COR-L47 (cell line): Measurements from ENCODE around the gene MAVS.
"Not testable (repeated sequence)": the region's sequence is repeated elsewhere in the genome, so short reads cannot be mapped to it uniquely, and the experiment has no call there.

Experiments used
- DNase-seq: peaks from one replicate; lab custom pipeline; 2025; lab: John Stamatoyannopoulos, UW

MAVS gene

DNA sequence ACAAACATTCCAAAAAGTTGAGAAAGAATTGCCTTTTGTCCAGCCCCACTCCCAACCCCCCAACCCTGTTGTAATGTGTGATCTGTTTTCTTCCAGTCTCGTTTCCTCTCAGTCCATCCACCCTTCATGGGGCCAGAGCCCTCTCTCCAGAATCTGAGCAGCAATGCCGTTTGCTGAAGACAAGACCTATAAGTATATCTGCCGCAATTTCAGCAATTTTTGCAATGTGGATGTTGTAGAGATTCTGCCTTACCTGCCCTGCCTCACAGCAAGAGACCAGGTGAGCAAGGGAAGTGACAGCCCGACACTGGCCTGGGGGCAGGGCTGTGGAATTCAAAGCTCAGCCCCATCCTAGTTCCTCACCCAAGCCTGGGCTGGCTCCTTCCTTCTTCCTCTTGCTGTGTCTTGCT is 7.8 kb downstream of the MAVS start:
- no peak for DNase-seq

DNA sequence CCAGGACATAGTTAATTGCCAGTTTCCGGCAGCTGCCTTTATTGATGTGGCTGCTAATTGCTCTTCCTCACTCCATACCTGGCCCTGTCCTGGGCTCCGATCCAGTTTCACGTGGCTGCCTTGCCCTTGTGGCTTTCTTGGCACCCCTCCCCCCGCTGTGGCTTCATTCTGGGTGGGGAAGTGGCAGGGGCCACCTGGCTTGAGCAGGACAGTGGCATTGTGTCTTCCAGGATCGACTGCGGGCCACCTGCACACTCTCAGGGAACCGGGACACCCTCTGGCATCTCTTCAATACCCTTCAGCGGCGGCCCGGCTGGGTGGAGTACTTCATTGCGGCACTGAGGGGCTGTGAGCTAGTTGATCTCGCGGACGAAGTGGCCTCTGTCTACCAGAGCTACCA is 10.8 kb downstream of the MAVS start:
- DNase-seq, result peak; percentile 92

DNA sequence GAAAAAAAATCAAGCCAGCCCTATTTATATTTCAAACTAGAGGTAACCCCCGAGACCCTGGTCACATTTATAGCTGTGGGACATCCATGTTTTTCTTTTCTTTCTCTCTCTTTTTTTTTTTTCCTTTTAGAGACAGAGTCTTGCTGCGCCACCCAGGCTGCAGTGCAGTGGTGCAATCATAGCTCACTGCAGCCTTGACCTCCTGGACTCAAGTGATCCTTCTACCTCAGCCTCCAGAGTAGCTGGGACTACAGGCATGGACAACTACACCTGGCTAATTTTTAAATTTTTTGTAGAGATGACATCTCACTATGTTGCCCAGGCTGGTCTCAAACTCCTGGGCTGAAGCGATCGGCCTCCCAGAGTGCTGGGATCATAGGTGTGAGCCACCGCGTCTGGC is 12.1 kb downstream of the MAVS start:
- DNase-seq, result no peak

DNA sequence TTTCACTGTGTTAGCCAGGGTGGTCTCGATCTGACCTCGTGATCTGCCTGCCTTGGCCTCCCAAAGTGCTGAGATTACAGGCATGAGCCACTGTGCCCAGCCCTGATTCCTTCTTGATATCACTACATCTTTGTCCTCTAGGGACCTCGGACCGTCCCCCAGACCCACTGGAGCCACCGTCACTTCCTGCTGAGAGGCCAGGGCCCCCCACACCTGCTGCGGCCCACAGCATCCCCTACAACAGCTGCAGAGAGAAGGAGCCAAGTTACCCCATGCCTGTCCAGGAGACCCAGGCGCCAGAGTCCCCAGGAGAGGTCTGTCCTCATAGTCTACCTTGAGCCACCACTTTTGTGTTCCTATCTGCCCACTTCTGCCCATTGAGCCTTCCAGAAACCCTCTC is 14.6 kb downstream of the MAVS start:
- DNase-seq, result no peak

DNA sequence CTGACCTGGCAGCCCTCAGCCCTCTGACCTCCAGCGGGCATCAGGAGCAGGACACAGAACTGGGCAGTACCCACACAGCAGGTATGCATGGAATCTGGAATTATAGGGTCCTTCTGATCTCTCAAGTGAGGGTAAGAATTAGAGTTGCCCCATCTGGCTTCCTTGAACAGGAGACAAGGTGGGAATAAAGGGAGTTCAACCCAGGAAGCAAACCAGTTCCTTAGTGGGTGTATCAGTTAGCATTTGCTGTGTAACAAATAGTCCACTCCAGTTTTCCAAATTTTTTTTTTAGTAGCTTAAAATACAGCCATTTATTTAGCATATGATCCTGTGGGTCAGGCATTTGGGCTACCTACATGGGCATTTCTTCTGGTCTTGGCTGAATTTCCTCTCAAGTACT is 15.7 kb downstream of the MAVS start:
- DNase-seq, result no peak

DNA sequence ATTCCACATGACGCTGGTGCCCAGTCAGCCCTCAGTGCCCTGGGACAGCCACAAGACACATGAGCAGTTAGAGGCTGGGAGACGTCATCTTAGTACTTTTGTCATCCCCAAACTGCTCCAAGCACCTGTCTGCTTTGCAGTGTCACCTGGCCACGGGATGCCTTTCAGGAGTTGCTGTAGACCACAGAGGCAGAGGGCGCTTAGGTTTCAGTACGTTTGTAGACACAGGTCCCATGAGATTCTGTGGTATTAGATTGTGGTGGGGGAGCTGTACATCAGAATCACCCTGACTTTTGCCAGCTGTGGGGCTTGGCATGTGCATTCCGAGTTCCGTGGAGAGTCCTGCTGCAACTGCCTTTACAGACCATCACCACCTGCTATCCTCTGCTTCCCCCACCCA is 16.7 kb downstream of the MAVS start:
- no peak for DNase-seq

DNA sequence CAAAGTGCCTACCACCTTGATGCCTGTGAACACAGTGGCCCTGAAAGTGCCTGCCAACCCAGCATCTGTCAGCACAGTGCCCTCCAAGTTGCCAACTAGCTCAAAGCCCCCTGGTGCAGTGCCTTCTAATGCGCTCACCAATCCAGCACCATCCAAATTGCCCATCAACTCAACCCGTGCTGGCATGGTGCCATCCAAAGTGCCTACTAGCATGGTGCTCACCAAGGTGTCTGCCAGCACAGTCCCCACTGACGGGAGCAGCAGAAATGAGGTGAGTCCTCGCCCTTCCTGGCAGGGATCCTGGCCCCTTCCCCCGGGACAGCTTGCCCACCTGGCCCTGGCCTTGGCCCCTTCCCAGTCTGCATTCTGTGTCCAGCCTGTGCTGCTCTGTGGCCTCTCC is 17.9 kb downstream of the MAVS start:
- no peak for DNase-seq

DNA sequence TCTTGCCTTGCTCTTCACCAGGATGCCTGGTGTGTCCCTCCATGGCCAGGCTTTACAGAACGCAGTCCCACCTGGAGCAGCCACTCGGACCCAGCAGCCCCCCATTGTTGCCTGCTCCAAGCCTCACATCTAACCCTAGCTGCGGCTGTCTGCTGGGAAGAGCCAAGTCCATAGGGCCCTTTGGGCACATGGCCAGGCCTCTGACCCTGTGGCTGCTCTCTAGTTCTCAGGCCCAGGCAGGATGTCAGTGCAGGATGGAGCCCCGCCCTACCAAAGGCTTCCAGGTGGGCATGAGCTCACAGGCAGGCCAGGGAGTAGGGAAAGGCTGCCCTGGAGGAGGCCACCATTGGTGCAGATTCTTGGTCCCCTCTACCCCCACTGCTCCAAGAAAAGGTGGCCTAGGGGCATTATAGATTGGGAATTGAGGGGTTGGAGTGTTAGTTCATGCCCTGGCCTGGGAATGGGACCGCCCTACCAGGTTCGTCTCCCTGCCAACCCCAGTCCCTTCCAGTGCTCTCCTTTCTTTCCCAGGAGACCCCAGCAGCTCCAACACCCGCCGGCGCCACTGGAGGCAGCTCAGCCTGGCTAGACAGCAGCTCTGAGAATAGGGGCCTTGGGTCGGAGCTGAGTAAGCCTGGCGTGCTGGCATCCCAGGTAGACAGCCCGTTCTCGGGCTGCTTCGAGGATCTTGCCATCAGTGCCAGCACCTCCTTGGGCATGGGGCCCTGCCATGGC is 18.7 kb downstream of the MAVS start:
- no peak for DNase-seq

DNA sequence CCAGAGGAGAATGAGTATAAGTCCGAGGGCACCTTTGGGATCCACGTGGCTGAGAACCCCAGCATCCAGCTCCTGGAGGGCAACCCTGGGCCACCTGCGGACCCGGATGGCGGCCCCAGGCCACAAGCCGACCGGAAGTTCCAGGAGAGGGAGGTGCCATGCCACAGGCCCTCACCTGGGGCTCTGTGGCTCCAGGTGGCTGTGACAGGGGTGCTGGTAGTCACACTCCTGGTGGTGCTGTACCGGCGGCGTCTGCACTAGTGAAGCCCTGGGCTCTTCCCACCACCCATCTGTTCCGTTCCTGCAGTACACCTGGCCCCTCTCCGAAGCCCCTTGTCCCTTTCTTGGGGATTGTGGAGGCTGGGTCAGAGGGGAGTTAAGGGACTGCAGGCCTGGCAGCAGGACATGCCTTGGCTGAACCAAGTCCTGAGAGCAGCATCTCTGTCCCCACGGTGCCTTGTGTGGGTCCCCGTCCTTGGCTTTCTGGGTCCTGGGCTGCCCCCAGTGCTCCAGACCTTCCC is 19.3 kb downstream of the MAVS start:
- no peak for DNase-seq

DNA sequence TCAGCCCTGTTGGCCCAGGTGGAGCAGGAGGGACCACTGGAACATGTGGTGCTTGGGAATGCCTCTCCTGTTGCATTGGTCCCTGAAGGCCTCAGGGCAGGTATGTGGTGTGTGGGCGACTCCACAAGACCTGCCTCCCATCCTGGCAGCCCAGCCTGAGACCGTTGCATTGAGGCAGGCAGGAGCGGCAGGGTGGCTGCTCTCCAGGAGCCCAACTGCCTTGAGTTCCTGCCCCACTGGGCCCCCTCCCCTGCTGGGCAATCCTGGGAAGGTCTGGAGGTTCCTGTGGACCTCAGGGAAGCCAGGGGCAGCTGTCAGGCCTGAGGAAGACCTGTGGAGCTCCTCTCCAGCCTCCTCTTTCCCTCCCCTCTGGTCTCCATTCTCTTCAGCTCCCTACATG is 19.8 kb downstream of the MAVS start:
- DNase-seq, result no peak

DNA sequence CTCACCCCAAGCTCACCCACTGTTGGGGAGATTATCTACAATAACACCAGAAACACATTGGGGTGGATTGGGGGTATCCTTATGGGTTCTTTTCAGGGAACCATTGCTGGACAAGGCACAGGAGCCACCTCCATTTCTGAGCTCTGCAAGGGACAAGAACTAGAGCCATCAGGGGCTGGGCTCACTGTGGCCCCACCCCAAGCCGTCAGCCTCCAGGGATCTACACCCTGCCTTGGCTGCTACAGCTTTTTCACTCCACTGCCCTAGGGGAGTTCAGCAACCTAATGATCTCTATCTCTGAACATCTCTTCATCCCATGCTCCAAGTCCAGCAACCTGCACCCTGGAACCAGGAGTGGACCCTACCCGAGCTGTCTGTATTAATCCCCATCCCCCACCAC is 21.2 kb downstream of the MAVS start:
- no peak for DNase-seq

DNA sequence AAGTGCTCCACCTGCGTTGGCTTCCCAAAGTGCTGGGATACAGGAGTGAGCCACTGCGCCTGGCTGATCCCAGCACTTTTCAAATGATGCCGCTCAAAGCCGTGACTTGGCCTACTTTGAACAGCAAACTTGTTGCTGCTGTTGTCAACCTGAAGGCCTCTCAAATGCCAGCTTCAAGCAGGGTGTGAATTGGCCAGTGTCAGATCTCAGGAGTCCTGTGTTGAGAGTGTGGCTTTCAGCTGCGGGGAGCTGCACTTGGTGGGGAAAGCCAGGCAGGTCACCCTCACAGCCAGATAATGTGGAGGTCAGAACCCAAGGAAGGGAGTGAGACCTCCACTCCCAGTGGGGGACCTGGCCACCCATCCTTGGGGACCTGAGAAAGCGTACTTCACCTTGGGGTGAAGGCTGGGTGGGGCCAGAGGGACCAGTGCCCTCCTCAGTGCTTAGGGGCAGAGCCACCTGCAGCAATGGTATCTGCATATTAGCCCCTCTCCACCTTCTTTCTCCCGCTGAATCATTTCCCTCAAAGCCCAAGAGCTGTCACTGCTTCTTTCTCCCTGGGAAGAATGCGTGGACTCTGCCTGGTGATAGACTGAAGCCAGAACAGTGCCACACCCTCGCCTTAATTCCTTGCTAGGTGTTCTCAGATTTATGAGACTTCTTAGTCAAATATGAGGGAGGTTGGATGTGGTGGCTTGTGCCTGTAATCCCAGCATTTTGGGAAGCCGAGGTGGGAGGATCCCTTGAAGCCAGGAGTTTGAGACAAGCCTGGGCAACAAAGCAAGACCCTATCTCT is 23.4 kb downstream of the MAVS start:
- DNase-seq, result no peak

DNA sequence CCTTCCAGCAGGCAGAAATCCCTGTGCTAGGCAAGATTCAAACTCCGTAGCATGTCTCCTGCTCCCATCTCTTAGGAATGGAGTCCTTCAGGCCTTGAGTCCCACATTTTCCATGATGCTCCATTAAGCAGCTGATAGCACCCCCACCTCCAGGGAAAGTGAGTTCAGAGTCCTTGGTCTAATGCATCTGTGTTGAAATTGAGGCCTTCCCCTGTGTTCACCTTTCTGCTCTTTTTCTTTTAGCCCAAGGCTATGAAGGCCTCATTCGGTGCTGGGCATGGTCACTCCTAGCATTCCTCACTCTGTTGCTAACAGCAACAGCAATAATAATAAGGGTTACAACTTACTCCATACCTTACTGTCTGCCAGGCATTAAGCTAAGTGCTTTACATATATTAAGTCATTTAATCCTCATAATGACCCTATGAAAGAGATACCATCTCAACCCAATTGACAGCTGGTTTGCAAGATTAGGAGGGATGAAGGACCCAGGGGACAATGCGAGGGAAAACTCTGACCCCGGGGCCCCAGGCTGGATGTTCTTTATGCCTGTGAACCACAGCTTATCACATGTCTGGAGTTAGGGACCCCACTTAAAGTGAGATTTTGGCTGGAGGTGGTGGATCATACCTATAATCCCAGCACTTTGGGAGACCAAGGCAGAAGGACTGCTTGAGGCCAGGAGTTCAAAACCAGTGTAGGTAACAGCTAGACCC is 25.1 kb downstream of the MAVS start:
- no peak for DNase-seq

DNA sequence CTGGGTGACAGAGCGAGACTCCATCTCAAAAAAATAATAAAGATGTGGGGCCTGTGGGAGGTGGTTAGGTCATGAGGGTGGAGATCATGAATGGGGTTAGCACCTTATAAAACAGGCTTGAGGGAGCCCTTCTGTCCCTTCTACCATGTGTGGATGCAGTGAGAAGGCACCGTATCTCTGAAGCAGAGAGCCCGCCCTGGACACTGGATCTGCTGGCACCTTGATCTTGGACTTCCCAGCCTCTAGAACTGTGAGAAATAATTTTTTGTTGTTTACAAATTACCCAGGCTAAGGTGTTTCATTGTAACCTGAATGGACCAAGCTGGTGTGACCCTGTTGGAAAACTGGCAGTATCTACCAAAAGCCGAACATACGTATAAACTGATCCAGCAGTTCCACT is 26.9 kb downstream of the MAVS start:
- DNase-seq, result no peak

DNA sequence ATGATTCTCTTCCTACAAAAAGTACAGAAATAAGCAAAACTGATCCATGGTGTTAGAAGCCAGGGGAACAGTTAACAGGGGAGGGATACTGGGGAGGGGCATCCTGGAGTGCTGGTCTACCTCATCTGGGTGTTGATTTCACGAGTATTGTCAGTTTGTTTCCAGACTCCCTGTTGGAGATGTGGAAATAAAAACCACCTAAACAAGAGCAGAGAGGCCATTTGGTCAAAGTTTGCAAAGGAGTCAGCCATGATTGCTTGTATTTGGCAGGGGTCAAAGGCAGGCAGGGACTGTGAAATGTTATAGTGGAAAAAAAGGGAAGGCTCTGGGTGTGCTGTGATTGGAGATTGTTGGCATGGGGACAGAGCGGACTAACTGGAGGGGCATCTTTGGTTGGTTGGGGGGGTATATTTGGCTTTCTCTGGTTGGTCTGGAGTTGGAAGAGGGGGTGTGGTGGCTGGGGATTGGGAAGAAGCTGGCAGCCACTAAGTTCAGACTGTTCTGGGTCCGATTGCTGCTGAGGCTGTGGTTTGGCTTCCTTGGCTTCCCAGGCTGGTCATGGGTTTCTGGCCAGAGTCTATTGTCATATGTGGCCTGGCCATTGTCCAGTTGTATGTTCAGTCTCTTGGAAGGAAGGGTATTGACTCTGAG is 27.7 kb downstream of the MAVS start:
- DNase-seq, result no peak

DNA sequence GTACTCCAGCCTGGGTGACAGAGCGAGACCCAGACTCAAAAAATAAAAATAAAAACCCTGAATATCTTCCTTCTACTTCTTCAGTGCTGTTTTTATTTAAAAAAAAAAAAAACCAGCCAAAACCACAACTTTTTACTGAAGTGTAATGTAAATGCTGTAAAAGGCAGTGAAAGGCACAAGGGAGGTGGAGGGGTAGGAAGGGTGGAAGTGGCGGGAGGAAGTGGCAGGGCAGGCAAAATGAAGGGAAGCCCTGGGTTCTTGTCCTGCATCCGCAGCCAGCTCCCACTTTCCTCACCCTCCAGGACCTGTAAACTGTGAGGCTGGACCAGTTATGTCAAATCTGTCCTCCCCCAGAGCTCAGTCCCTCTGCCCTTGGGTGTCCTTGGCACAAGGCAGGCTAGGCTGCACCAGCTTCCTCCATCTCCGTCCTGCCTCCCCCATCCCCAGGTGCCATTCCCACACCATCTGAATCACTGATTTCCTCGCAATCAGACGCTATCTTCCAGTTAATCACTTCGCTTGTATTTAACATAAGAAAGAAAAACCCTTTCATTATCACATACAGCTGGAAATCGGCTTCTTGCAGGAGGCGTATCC is 28.8 kb downstream of the MAVS start:
- DNase-seq, result no peak

DNA sequence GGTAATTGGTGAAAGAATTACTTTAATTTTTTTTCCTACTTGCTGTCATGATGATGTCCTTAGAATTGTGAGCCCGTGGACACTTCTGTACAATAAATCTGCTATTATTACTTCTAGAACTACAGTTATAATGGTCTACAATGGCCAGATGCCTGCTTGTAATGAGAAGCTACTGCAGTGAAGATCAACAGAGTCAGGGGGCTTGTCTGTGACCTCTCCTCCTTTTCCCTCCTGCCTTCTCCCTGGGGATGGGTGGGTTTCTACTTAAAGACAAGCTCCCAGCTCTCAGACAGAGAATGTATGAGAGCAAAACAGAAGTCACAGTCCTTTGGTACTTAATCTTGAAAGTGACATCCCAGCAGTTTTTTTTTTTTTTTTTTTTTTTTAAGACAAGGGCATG is 29.4 kb downstream of the MAVS start:
- no peak for DNase-seq

DNA sequence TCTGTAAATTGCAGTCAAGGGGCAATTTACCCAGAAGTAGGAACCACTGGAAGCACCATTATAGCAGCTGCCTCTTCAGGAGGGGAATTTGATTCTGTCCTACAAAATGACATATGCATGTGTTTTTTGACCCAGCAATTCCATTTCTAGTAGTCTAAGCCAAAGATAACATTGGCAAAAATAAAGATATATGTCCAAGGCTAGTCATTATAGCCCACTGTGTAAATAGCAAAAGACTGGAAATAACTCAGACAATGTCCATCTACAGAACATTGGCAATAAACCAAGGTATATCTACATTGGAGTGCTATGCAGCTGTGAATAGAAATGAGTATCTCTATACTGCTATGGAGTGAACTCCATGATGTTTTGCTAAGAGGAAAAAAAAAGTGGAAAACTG is 30.0 kb downstream of the MAVS start:
- no peak for DNase-seq

DNA sequence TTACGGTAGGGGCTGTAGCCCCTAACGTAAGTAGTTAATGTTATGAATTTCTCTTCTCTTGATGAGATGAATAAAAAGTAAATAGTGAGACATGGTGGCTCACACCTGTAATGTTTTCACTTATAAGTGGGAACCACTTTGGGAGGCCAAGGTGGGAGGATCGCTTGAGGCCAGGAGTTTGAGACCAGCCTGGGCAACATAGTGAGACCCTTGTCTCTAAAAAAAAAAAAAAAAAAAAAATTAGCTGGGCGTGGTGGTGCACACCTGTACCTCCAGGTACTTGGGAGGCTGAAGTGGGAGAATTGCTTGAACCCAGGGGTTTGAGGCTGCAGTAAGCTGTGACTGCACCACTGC is 32.3 kb downstream of the MAVS start:
- DNase-seq, result not testable (repeated sequence)

DNA sequence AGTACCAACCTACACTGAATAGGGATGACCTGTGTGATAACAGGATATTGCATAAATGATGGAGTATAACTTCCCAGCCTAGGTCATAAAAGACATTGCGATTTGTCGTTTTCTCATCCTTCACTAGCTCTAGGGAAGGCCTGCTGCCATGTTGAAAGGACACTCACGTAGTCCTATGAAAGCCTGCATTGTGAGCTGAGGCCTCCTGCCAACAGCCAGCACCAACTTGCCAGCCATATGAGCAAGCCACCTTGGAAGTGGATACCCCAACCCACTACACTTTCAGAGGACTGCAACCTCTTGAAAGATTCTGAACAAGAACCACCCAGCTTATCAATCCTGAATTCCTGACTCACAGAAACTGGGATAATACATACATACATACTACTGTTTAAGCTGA is 39.1 kb downstream of the MAVS start:
- DNase-seq, result no peak

DNA sequence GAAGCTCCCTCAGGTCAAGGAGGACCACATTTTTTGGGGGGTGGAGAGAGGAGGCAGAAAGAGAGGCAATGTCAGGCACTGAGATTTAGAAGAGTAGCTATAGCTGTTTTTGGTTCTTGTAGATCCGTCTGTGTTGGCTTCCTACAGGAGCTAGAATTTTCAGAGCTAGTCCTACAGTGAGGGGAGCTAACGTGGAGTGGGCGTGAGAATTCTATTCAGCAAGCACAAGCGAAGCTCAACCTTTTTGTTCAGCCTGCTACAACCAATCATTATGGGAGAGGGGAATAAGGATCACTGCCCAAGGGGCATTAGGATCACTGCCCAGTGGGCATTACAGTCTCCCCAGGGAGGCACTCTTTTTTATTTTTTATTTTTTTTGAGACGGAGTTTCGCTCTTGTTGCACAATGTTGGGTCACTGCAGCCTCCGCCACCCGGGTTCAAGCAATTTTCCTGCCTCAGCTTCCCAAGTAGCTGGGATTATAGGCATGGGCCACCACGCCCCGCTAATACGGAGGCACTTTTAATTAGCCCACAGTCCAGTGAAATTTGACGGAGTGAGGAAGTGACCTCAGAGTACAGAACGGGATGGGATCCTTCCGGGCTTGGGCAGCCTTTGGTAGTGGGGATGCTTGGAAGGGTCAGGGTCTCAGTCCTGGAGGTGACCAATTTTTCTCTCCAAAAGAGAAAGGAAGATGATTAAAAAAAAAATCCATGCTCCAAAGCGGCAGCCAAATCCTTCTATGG is 41.4 kb downstream of the MAVS start:
- no peak for DNase-seq
